MM.1S (cell line): ENCODE data around the gene ATPAF1.

Experiments
- CTCF ChIP-seq: fragments of 300-600 bp; sonication (generic); IDR thresholded peaks from 2 replicates; pipeline ENCODE4 v1.5.1; 2016; ENCODE audit warnings: antibody characterized with exemption, low read length, mixed read lengths
- EZH2 ChIP-seq: fragments of 300-600 bp; sonication (generic); optimal IDR thresholded peaks from 2 replicates; pipeline ENCODE3; 2017; ENCODE audit warnings: low read depth, mild to moderate bottlenecking, antibody characterized with exemption, low read length, mixed read lengths

- TF ChIP-seq CTCF (no peak), EZH2 (no peak)
Observed at GRCh38 chr1:46703927-46704641, 35.9 kb upstream of the ATPAF1 start.
